Activated T-cell treated with anti-CD3 and anti-CD28 coated beads for 4 hours (primary cell): ENCODE results near the gene POLR1A.
"Not testable (repeated sequence)": the region's sequence is repeated elsewhere in the genome, so short reads cannot be mapped to it uniquely, and the experiment has no call there.

Experiments used
- DNase-seq: peaks from one replicate; pipeline ENCODE4 v3.0.0-alpha.2; 2020

The POLR1A gene

DNA sequence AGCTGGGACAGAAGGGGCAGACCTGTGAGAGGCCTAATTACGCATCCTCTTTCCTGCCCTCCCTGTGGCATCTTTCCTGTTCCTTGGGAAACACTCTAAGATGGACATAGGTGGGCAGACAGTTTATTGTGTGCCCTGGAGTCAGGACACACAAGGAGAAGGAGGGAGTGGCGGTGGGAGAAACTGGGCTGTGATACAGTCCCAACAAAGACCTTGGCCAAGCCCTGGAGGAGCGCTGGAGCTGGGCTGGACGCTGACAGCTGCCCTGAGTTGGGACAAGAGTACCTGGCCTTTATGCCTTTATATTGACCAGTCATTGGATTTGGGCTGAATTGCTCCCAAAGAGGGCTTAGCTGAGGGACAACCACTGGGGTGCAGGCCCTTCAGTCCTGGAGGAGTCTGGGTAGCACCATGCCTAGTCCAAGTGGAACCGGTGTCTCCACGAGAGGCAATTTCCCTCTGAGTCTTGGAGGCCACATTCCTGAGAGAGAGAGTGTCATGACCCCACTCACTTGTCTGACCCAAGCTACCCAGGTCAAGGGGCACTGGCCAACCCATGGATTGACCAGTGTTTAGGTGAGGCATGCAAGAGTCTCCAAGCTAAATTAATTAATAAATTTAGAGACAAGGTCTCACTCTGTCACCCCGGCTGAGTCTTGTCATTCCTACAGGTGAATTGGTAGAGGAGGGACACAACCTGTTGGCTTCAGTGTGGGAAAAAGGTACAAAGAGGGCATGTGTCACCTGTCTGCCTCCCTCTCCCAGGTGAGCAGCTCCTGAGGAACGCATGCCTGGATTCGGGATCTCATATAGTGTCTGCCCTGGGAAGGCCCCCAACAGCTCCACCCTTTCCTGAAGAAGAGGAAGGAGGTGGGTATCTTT is 109.8 kb downstream of the POLR1A start:
- no peak for DNase-seq

DNA sequence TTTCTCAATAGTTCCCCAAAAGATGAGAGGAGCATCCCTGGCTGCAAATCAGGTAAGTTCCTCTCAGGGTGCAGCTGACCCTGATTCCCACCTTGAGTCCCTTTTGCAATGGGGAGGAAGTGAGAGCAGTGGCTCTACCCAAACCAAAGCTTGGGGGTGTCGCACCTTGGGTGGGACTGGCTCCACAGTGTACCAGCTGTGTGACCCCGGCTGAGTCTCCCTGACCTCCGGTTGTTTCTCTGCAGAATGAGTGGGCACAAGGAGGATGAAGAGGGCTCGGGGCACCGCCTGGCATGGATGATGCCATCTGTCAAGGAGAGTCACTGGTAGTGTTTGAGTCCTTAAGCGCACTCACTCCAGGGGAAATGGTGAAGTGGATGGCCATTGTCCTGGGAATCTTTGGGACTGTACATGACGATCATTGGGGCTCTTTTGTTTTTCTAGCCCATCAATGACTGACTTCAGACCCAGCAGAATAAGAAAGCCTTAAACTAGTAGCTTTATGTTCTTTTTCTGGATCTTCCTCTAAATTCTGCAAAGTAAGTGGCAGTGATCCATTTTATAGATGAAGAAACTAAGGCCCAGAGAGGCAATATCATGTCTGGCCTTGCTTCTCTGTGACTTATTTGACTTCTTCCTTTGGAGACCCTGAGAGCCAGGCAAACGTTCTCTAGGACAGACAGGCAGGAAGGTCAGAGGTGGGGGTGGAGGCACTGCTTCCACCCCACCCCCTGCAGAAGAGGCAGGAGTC is 110.6 kb downstream of the POLR1A start:
- no peak for DNase-seq

GRCh38 chr2:85994421-85994777 is 111.3 kb downstream of the POLR1A start:
- DNase-seq, result no peak

DNA sequence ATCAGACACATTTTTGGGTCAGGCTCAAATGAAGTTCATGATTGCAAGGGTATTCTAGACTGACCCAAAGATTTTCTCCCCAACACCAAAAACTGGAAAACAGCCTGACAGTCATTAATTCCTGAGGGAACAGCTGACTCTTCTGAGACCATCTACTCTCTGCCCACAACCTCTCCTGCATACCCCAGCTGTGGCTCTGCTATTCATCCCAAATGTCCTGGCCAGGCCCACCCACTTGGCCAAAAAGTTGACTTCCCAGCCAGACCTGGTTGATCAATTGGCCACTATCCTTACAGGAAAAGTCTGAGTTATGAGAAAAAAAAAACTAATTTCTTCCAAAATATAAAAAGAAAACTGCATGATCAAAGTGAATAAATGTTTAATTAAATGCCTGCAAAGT is 113.1 kb downstream of the POLR1A start:
- no peak for DNase-seq

DNA sequence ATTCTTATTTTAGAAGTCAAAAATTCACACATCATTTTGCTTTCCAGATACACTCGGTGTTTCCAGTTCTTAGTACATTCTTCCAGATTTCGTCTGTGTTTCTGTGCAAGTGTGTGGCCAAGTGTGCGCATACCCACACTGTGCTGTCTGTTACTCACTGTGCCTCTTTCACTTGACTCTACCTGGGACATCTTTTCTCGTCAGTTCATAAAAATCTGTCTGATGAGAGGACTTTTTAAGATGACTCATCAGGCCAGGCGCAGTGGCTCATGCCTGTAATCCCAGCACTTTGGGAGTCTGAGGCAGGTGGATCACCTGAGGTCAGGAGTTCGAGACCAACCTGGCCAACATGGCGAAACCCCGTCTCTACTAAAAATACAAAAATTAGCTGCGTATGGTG is 113.6 kb downstream of the POLR1A start:
- not testable (repeated sequence) for DNase-seq

DNA sequence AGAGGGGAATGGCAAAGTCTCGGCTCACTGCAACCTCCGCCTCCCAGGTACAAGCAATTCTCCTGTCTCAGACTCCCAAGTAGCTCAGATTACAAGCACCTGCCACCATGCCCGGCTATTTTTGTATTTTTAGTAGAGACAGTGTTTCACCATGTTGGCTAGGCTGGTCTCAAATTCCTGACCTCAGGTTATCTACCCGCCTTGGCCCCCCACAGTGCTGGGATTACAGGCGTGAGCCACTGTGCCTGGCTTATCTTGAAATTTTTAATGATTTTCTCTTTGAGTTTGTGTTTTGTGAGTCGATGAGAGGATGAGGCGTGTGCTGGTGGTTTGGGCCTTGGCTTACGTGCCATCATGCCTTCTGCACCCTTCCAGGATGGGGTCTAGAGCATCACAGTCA is 115.6 kb downstream of the POLR1A start:
- no peak for DNase-seq

DNA sequence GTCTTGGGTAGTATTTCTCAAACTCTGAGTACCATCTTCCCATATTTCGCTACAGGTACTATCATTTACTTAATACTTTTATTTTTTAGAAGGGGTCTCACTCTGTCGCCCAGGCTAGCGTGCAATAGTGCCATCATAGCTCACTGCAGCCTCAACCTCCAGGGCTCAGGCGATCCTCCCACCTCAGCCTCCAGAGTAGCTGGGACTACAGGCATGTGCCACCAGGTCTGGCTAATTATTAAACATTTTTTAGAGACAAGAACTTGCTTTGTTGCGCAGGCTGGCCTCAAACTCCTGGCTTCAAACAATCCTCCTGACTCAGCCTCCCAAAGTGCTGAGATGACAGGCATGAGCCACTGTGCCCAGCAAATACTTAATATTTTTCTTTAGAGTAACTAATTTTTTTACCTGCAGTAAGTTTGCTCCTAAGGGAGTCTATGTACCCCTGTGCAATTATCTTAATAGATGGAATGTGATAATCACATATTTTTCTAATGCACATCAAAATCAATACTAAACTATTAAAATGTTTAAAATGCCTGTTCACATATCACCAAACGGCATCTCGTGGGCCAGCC is 116.3 kb downstream of the POLR1A start:
- no peak for DNase-seq

GRCh38 chr2:85988914-85989270 is 116.8 kb downstream of the POLR1A start:
- DNase-seq, result no peak

DNA sequence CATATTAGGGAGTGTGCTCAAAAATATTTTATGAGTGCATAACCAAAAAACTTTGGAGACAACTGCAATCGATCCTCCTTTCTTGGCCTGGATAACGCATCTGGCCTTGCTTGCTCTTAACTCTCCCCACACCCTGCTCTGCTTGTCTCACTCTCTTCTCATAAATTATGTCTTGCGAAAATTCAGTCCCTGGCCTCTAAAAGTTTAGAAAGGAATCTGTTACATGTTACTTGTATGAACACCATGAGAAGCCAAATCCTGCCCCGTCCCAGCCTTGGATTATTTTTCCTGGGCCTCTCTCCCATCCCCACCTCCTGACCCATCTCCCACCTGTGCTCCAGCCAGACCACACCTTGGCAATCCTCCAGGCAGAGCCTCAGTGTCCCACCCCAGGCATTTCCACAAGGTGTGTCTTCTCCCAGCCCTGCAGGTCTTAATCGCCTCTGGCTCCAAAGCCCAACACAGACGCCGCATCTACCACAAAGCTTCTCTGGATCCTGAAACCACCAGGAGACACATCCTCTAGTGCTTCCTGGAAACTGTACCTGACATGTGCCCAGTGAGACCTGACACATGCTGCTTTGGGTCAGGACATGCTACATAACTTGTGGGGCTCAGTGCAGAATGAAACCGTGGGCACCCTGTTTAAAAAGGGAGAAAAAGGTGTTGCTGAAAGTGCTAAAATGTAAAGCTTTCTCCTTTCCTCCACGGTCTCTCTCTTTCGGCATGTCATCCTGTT is 117.3 kb downstream of the POLR1A start:
- no peak for DNase-seq

DNA sequence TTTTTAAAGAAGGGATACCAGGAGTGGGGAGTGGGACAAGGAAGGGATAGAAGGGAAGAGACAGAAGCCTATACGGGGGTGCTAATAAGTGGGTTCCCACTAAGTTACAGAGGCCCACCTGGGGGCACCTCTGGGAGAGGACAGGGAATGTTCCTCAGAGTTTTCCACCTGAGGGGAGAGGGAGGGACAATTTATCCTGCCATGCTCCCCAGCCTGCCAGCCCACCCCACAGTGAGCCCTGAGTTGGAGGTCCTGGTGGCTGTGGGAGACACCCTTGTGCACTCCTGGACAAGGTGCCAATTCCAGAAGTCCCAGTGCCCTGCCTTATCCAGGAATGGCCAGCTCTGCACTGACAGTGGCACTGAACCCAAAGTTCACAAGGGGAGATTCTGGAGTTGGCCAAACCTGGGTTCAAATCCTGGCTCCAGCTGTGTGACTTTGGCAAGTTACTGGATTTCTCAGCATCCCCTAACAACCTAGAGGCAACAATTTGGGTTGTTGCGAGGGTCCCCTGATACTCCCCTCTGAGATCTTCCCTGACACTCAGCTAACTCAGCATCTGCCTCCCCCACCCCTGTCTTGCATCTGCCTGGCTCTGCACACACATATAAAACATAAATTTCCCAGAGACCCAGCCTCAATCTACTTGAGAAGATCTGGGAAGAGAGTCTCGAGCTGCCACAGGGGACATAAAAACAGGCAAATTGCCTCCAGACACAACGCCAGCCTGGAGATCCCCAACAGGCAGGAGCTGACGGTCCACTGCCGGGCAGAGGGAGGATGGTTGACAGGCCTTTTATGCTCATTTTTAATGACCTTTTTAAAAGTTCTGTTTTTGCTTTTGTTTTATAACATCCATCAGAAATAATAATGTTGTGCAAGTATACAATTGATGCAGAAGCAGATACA is 118.2 kb downstream of the POLR1A start:
- DNase-seq, result no peak

- no peak for DNase-seq
Measured at GRCh38 chr2:85986121-85986520, 119.6 kb downstream of the POLR1A start.

GRCh38 chr2:85984788-85985187 is 120.9 kb downstream of the POLR1A start:
- DNase-seq, result no peak

DNA sequence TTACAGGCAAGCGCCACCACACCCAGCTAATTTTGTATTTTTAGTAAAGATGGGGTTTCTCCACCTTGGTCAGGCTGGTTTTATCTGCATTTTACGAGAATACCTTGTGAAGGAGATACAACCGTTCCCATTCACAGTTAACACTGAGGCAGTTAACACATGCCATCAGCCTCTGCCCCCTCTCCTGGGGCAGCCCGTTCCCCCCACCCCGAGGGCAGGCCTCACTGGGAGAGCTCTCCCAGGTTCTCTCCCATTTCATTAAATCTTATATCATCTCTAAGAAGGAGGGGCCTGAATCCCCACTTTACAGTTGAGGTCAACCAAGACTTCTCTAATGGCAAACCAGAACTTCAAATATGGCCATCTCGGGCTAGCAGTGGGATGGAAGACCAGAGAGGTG is 121.9 kb downstream of the POLR1A start:
- no peak for DNase-seq

DNA sequence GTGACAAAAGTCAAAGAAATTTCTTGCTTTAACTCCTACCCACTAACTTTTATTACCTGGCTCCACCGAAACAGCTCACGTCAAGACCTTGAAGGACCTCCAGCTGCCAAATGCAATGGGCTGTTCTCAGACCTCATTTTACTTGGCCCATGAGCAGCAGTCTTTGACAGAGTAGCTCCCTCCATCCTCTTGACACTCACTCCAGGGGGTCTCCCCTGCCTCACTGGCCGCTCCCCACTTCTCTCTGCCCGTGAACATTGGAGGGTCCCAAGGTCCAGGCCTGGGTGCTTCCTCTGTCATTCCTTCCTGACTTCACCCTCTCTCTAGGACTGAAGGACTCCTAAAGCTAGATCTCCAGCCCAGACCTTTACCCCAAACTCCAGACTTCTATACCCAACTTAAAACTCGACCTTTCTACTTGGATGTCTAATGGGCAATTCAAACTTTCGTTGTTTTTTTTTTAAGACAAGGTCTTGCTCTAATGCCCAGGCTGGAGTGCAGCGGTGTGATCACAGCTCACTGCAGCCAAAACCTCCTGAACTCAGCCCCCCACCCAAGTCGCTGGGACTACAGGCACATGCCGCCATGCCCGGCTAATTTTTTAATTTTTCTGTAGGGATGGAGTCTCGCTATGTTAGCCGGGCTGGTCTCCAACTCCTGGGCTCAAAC is 124.0 kb downstream of the POLR1A start:
- DNase-seq, result no peak

- no peak for DNase-seq
Measured at GRCh38 chr2:85978883-85979780, 126.6 kb downstream of the POLR1A start.

GRCh38 chr2:85976106-85976920 is 129.4 kb downstream of the POLR1A start:
- DNase-seq, result no peak

- no peak for DNase-seq
Measured at GRCh38 chr2:85975581-85975980, 130.1 kb downstream of the POLR1A start.

DNA sequence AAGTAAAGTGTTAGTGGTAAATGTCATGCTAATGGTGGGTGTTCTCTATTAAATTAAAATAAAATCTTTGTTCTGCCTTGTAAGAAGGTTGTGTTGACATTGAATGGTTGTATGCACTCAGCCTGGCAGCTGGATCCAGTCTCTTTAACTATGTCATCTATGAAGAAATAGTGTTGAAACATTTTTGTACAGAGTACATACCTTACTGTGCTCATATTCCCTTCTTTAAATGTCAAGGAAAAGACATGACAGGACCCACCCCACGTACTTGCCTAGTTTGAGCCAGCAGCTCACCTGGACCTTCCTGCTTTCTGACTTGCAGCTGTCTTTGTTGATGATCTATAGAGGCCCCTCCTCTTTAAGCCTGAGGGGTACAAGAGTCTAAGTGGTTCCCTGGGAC is 131.3 kb downstream of the POLR1A start:
- DNase-seq, result no peak

DNA sequence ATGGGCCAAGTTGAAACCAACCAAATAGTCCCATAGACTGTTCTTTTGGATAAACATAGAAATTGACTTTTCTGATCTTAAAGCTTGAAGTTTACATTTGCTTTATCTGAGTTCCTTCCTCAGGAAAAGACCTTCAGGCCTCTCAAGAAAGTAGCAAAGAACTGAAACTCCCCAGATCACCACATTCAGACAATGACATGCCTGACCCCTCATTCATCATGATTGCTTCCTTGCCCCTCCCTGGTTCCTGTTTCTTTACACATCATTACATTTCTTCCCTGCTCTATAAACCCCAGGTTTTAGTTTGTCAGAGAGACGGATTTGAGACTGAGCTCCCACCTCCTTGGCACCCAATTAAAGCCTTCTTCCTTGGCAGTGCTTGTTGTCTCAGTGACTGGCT is 133.3 kb downstream of the POLR1A start:
- DNase-seq, result no peak

DNA sequence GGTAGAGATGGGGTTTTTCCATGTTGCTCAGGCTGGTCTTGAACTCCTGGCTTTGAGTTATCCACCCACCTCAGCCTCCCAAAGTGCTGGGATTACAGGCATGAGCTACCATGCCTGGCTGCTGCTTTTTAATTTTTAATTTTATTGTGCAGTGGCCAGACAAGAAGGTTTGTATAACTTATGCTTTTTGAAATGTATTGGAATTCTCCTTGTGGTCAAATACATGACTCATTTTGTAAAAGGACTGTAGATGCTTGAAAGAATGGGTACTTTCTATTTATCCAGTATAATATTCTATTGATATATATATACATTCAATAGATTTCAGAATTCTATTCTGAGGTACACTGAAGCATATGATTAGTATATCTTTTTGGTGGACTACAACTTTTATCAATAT is 134.3 kb downstream of the POLR1A start:
- DNase-seq, result no peak
